ENCODE measurements around the gene SPAG9. TPM values are rescaled to one million over a fixed set of nuclear protein-coding genes. Genes with fewer than 3 reads are reported as not detected.

The SPAG9 gene
- total and polyA plus RNA-seq, 4 donors, result 179 to 268 (median 220) TPM

GRCh38 chr17:51071556-51071955 is 49.1 kb downstream of the SPAG9 start:
- Histone ChIP-seq H3K4me1 (ENCODE audit: control insufficient read depth, insufficient read depth, low read length) (no peaks in the 10 kb centered on the region), H3K9me3 (ENCODE audit: control insufficient read depth, insufficient read depth, low read length) (no peaks in the 10 kb centered on the region), H3K27ac (ENCODE audit: low read depth, low read length) (no peak overlapping the region), H3K4me3 (ENCODE audit: low read depth, low read length) (no peak overlapping the region), H3K27me3 (ENCODE audit: control insufficient read depth, insufficient read depth, low read length) (no peaks in the 10 kb centered on the region), H3K36me3 (ENCODE audit: control insufficient read depth, insufficient read depth, low read length) (peaks cover 6% of the 10 kb centered on the region)
- no peak for DNase-seq (ENCODE audit: low read depth in 4 of 6, low spot score in 6 of 6)

DNA sequence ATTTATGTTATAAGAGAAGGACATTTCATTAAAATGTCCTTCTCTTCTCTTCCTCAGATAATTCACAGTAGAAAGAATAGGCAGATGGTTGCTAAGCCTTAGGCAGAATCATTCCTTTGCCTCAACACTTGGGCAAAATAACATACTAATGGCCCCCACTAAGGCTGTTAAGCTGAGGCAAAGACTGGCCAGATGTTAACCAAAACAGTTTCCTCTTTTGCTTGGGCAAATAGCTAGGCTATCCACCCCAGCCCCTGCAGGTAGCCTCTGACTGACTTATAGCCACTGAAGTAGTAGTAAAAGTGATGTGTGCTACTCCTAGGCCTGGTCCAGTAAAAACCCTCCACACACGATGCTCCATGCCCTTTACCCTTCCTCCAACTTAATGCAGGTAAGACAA is 55.2 kb downstream of the SPAG9 start:
- Histone ChIP-seq H3K9me3 (ENCODE audit: control insufficient read depth, insufficient read depth, low read length) (no peaks in the 10 kb centered on the region), H3K27me3 (ENCODE audit: control insufficient read depth, insufficient read depth, low read length) (no peaks in the 10 kb centered on the region), H3K27ac (ENCODE audit: low read depth, low read length) (no peak overlapping the region), H3K36me3 (ENCODE audit: control insufficient read depth, insufficient read depth, low read length) (no peaks in the 10 kb centered on the region), H3K4me1 (ENCODE audit: control insufficient read depth, insufficient read depth, low read length) (no peaks in the 10 kb centered on the region), H3K4me3 (ENCODE audit: low read depth, low read length) (no peak overlapping the region)
- DNase-seq (ENCODE audit: low read depth in 4 of 6, low spot score in 6 of 6), result no peak
- WGBS (ENCODE audit: insufficient coverage), result no CpG with 5 or more reads among the region's 1 CpG

DNA sequence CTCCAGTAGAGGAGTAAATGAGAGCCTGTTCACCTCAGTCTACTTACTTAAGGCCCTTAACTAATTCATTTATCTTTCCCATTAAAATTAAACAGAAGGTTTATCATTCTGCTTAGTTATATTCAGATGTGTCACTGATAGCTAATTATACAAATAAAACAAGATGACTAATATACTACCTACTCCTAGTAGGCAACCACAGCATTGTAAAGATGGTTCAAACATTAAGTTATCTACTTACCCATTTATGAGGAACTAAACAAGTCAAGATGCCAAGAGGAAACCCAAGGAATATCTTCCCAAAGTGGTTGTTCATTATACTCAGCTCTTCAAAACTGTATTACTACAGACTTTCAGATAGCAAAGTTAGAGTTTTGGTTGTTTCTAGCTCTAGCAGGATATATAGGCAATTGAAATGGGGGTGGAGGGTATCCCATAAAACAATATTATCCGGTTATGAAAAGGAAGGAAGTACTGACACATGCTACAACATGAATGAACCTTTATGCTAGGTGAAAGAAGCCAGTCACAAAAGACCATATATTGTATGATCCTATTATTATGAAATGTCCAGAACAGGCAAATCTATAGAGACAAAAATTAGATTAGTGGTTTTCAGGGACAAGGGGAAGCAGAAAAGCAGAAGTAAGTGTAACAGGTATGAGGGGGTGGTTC is 56.5 kb downstream of the SPAG9 start:
- Histone ChIP-seq H3K27me3 (ENCODE audit: control insufficient read depth, insufficient read depth, low read length) (no peaks in the 10 kb centered on the region), H3K4me1 (ENCODE audit: control insufficient read depth, insufficient read depth, low read length) (peaks cover 3% of the 10 kb centered on the region), H3K36me3 (ENCODE audit: control insufficient read depth, insufficient read depth, low read length) (no peaks in the 10 kb centered on the region), H3K9me3 (ENCODE audit: control insufficient read depth, insufficient read depth, low read length) (no peaks in the 10 kb centered on the region), H3K4me3 (ENCODE audit: low read depth, low read length) (no peak overlapping the region), H3K27ac (ENCODE audit: low read depth, low read length) (no peak overlapping the region)
- DNase-seq (ENCODE audit: low read depth in 4 of 6, low spot score in 6 of 6), result no peak
- WGBS (ENCODE audit: insufficient coverage), result no CpG with 5 or more reads among the region's 1 CpG

DNA sequence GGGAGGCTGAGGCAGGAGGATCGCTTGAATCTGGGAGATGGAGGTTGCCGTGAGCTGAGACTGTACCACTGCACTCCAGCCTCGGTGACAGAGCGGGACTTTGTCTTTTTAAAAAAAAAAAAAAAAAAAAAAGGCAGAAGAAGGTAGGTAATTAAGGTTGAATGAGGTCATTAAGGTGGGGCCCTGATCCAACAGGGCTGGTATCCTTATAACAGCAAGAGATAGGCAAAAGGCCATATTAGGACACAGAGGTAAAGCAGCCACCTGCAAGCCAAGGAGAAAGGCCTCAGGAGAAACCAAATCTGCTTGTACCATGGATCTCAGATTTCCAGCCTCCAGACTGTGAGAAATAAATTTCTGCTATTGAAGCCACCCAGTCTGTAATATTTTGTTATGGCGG is 60.3 kb downstream of the SPAG9 start:
- H3K9me3 ChIP-seq (ENCODE audit: control insufficient read depth, insufficient read depth, low read length), result no peaks in the 10 kb centered on the region
- H3K4me3 ChIP-seq (ENCODE audit: low read depth, low read length), result no peak overlapping the region
- H3K27me3 ChIP-seq (ENCODE audit: control insufficient read depth, insufficient read depth, low read length), result no peaks in the 10 kb centered on the region
- no peak for DNase-seq (ENCODE audit: low read depth in 4 of 6, low spot score in 6 of 6)
- H3K27ac ChIP-seq (ENCODE audit: low read depth, low read length), result no peak overlapping the region
- peaks cover 9% of the 10 kb centered on the region for H3K4me1 ChIP-seq (ENCODE audit: control insufficient read depth, insufficient read depth, low read length)
- whole genome bisulfite sequencing (ENCODE audit: insufficient coverage), result 97% methylated on average over 4 of the region's 5 CpGs
- H3K36me3 ChIP-seq (ENCODE audit: control insufficient read depth, insufficient read depth, low read length), result no peaks in the 10 kb centered on the region

- H3K9me3 ChIP-seq (ENCODE audit: control insufficient read depth, insufficient read depth, low read length), result no peaks in the 10 kb centered on the region
- no peak for DNase-seq (ENCODE audit: low read depth in 4 of 6, low spot score in 6 of 6)
- peaks cover 9% of the 10 kb centered on the region for H3K4me1 ChIP-seq (ENCODE audit: control insufficient read depth, insufficient read depth, low read length)
- H3K36me3 ChIP-seq (ENCODE audit: control insufficient read depth, insufficient read depth, low read length), result no peaks in the 10 kb centered on the region
- no peak overlapping the region for H3K4me3 ChIP-seq (ENCODE audit: low read depth, low read length)
- no CpG with 5 or more reads among the region's 2 CpGs for WGBS (ENCODE audit: insufficient coverage)
- H3K27ac ChIP-seq (ENCODE audit: low read depth, low read length), result no peak overlapping the region
- H3K27me3 ChIP-seq (ENCODE audit: control insufficient read depth, insufficient read depth, low read length), result no peaks in the 10 kb centered on the region
These were observed 60.9 kb downstream of the SPAG9 start for GRCh38 chr17:51059781-51060180.

DNA sequence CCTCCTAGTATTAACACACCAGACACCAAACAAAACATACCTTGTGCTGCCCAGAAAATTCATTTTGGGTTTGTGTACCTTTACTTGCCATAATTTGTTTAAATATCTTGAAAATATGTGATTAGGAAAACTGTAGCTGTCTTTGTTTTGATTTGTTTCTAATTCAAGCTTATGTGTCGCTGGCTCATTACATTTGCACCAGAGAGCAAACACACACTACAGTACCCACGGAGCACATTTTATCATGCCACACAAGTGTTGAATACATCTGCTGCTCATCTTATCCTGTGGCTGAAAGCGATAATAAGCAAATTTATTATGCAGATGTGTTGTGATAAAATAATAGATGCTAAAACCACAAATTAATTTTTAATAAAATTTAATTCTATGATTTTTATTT is 63.1 kb downstream of the SPAG9 start:
- Histone ChIP-seq H3K27ac (ENCODE audit: low read depth, low read length) (peak overlapping the region; percentile 93), H3K4me3 (ENCODE audit: low read depth, low read length) (peak overlapping the region; percentile 5)
- no CpG with 5 or more reads among the region's 3 CpGs for WGBS (ENCODE audit: insufficient coverage)

GRCh38 chr17:51056813-51057510 is 63.7 kb downstream of the SPAG9 start:
- peak overlapping the region; percentile 5 for H3K4me3 ChIP-seq (ENCODE audit: low read depth, low read length)

More for the DNA sequence above, 63.1 kb downstream of the SPAG9 start:
- no peaks in the 10 kb centered on the region for H3K27me3 ChIP-seq (ENCODE audit: control insufficient read depth, insufficient read depth, low read length)
- DNase-seq (ENCODE audit: low read depth in 4 of 6, low spot score in 6 of 6), result peak in 2 of 6 donors; percentile 27 to 33
- H3K36me3 ChIP-seq (ENCODE audit: control insufficient read depth, insufficient read depth, low read length), result no peaks in the 10 kb centered on the region
- H3K4me1 ChIP-seq (ENCODE audit: control insufficient read depth, insufficient read depth, low read length), result peaks cover 9% of the 10 kb centered on the region
- H3K9me3 ChIP-seq (ENCODE audit: control insufficient read depth, insufficient read depth, low read length), result no peaks in the 10 kb centered on the region

DNA sequence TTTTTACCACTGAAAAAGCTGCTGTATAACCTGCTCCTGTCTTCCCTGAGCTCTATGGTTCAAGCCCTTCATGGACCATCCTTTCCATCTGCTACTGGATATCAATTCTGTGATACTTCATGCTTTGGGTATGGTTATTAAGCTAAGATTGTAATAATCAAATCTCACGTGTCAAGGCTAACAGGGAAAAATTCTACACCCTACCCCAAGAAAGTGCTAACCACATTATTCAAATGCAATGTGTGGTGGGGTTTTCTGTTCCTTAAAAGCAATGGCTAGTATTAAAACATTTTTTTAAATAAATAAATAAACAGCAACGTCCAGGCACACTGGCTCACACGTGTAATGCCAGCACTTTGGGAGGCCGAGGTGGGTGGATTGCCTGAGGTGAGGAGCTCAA is 65.9 kb downstream of the SPAG9 start:
- H3K36me3 ChIP-seq (ENCODE audit: control insufficient read depth, insufficient read depth, low read length), result no peaks in the 10 kb centered on the region
- WGBS (ENCODE audit: insufficient coverage), result no CpG with 5 or more reads among the region's 4 CpGs
- H3K9me3 ChIP-seq (ENCODE audit: control insufficient read depth, insufficient read depth, low read length), result no peaks in the 10 kb centered on the region
- H3K27me3 ChIP-seq (ENCODE audit: control insufficient read depth, insufficient read depth, low read length), result no peaks in the 10 kb centered on the region
- H3K4me3 ChIP-seq (ENCODE audit: low read depth, low read length), result no peak overlapping the region
- peaks cover 9% of the 10 kb centered on the region for H3K4me1 ChIP-seq (ENCODE audit: control insufficient read depth, insufficient read depth, low read length)
- no peak for DNase-seq (ENCODE audit: low read depth in 4 of 6, low spot score in 6 of 6)
- no peak overlapping the region for H3K27ac ChIP-seq (ENCODE audit: low read depth, low read length)

More at GRCh38 chr17:51056813-51057510, 63.7 kb downstream of the SPAG9 start:
- WGBS (ENCODE audit: insufficient coverage), result 13% methylated on average over 1 of the region's 1 CpG
- H3K4me1 ChIP-seq (ENCODE audit: control insufficient read depth, insufficient read depth, low read length), result peaks cover 9% of the 10 kb centered on the region
- H3K27ac ChIP-seq (ENCODE audit: low read depth, low read length), result peak overlapping the region; percentile 93
- peak in 4 of 6 donors; percentile 40 to 85 (median 74) for DNase-seq (ENCODE audit: low read depth in 4 of 6, low spot score in 6 of 6)
- H3K36me3 ChIP-seq (ENCODE audit: control insufficient read depth, insufficient read depth, low read length), result no peaks in the 10 kb centered on the region
- no peaks in the 10 kb centered on the region for H3K27me3 ChIP-seq (ENCODE audit: control insufficient read depth, insufficient read depth, low read length)
- H3K9me3 ChIP-seq (ENCODE audit: control insufficient read depth, insufficient read depth, low read length), result no peaks in the 10 kb centered on the region

- Histone ChIP-seq H3K27me3 (ENCODE audit: control insufficient read depth, insufficient read depth, low read length) (no peaks in the 10 kb centered on the region), H3K27ac (ENCODE audit: low read depth, low read length) (no peak overlapping the region), H3K9me3 (ENCODE audit: control insufficient read depth, insufficient read depth, low read length) (no peaks in the 10 kb centered on the region), H3K4me3 (ENCODE audit: low read depth, low read length) (no peak overlapping the region), H3K36me3 (ENCODE audit: control insufficient read depth, insufficient read depth, low read length) (no peaks in the 10 kb centered on the region), H3K4me1 (ENCODE audit: control insufficient read depth, insufficient read depth, low read length) (peaks cover 4% of the 10 kb centered on the region)
- DNase-seq (ENCODE audit: low read depth in 4 of 6, low spot score in 6 of 6), result no peak
- no CpG with 5 or more reads among the region's 3 CpGs for WGBS (ENCODE audit: insufficient coverage)
These were observed 68.4 kb downstream of the SPAG9 start for GRCh38 chr17:51052235-51052634.

All from spinal cord (tissue), 10 donors.